ENCODE results near the gene ENOSF1. TPM values are rescaled to one million over a fixed set of nuclear protein-coding genes. Genes with fewer than 3 reads are reported as not detected.

The ENOSF1 gene
- total RNA-seq, 1 experiment from 2014 or later: 44.6 TPM

- H3K27ac Mint-ChIP-seq: no peak overlapping the region
- no peaks in the 10 kb centered on the region for H3K9me3 Mint-ChIP-seq
- CTCF ChIA-PET: interaction anchor here (1.6 kb wide), 1 partner anchor 15 kb away, joined by 5 read pairs; the partner anchor contains the start of gene TYMS
- DNase-seq (ENCODE audit: low spot score) (no peak), ATAC-seq (no peak)
- H3K27me3 Mint-ChIP-seq (ENCODE audit: low read depth): no peaks in the 10 kb centered on the region
- no peak overlapping the region for H3K4me3 Mint-ChIP-seq
- peaks cover 70% of the 10 kb centered on the region for H3K36me3 Mint-ChIP-seq
- POLR2A ChIA-PET: interaction anchor here (0.7 kb wide), 1 partner anchor 223 kb away, joined by 4 read pairs; no protein-coding TSS in a partner anchor
- TF ChIP-seq NFE2L1 (CRISPR knock-in tag; IDR thresholded peaks at IDR 0.05) (no peak), CDX4 (CRISPR knock-in tag; IDR thresholded peaks at IDR 0.05; ENCODE audit: borderline replicate concordance) (no peak), GRHL2 (CRISPR knock-in tag; IDR thresholded peaks at IDR 0.05; ENCODE audit: insufficient replicate concordance, severe bottlenecking) (no peak), ZNF121 (CRISPR knock-in tag; IDR thresholded peaks at IDR 0.05) (no peak), RELA (CRISPR knock-in tag; IDR thresholded peaks at IDR 0.05; ENCODE audit: borderline replicate concordance) (no peak), ZNF416 (CRISPR knock-in tag; IDR thresholded peaks at IDR 0.05) (no peak), ATF1 (CRISPR knock-in tag; IDR thresholded peaks at IDR 0.05) (no peak), TEAD4 (CRISPR knock-in tag; IDR thresholded peaks at IDR 0.05) (no peak)
- H3K4me1 Mint-ChIP-seq: no peaks in the 10 kb centered on the region
Observed at GRCh38 chr18:673317-673716, 39.1 kb downstream of the ENOSF1 start.

- ATAC-seq: no peak
- Mint-ChIP-seq H3K9me3 (peaks cover 4% of the 10 kb centered on the region), H3K4me3 (no peak overlapping the region), H3K36me3 (peaks cover 70% of the 10 kb centered on the region), H3K27ac (no peak overlapping the region; the same call in 1 of the 2 replicates), H3K27me3 (ENCODE audit: low read depth) (no peaks in the 10 kb centered on the region), H3K4me1 (no peaks in the 10 kb centered on the region)
- no peak for DNase-seq (ENCODE audit: low spot score)
- ChIA-PET CTCF (no interaction called here), POLR2A (no interaction called here)
- TF ChIP-seq CREB1 (CRISPR knock-in tag; IDR thresholded peaks at IDR 0.05) (no peak), ERG (CRISPR knock-in tag; IDR thresholded peaks at IDR 0.05) (no peak), ZNF232 (CRISPR knock-in tag; IDR thresholded peaks at IDR 0.05) (no peak), SMAD4 (CRISPR knock-in tag; IDR thresholded peaks at IDR 0.05) (no peak), GABPB1 (CRISPR knock-in tag; IDR thresholded peaks at IDR 0.05) (no peak), PREB (CRISPR knock-in tag; IDR thresholded peaks at IDR 0.05; ENCODE audit: borderline replicate concordance) (no peak), ZNF281 (CRISPR knock-in tag; IDR thresholded peaks at IDR 0.05) (no peak), RELA (CRISPR knock-in tag; IDR thresholded peaks at IDR 0.05; ENCODE audit: borderline replicate concordance) (no peak), TEAD1 (CRISPR knock-in tag; IDR thresholded peaks at IDR 0.05) (no peak), ZMAT4 (CRISPR knock-in tag; IDR thresholded peaks at IDR 0.05) (no peak), AR (CRISPR knock-in tag; IDR thresholded peaks at IDR 0.05) (no peak)
Observed at GRCh38 chr18:671405-671804, 41.0 kb downstream of the ENOSF1 start.

All from WTC11 (cell line).